AG10803 (cell line): ENCODE measurements around the gene ZC3H7A.

Experiments
- DNase-seq: peaks from one replicate; pipeline ENCODE4 v3.0.0; 2010; ENCODE audit warnings: low read depth
- H3K4me3 ChIP-seq: 2 replicates; pipeline ENCODE4 v1.5.1; 2011; ENCODE audit warnings: mild to moderate bottlenecking, low read length, control low read depth
- CTCF ChIP-seq: conservative IDR thresholded peaks from 2 replicates; pipeline ENCODE4 v1.5.1; 2011; ENCODE audit warnings: mild to moderate bottlenecking, low read length, control low read depth, inconsistent platforms

ZC3H7A gene

GRCh38 chr16:11731222-11731621, 65.8 kb downstream of the ZC3H7A start:
- TF ChIP-seq CTCF = no peak
- no peak for DNase-seq
- H3K4me3 ChIP-seq = no peak overlapping the region

GRCh38 chr16:11729787-11730186, 67.3 kb downstream of the ZC3H7A start:
- no peak overlapping the region for H3K4me3 ChIP-seq
- DNase-seq = no peak
- no peak for TF ChIP-seq CTCF

GRCh38 chr16:11727796-11728543, 69.1 kb downstream of the ZC3H7A start:
- no peak overlapping the region for H3K4me3 ChIP-seq
- no peak for DNase-seq
- no peak for TF ChIP-seq CTCF

- no peak for TF ChIP-seq CTCF
- DNase-seq = no peak
Observed at GRCh38 chr16:11726008-11726407, 71.0 kb downstream of the ZC3H7A start.

GRCh38 chr16:11725457-11725856, 71.6 kb downstream of the ZC3H7A start:
- DNase-seq = no peak
- TF ChIP-seq CTCF = no peak
- no peak overlapping the region for H3K4me3 ChIP-seq

More at GRCh38 chr16:11726008-11726407, 71.0 kb downstream of the ZC3H7A start:
- no peak overlapping the region for H3K4me3 ChIP-seq

GRCh38 chr16:11722468-11722808, 74.6 kb downstream of the ZC3H7A start:
- no peak overlapping the region for H3K4me3 ChIP-seq
- no peak for DNase-seq
- no peak for TF ChIP-seq CTCF

- no peak for DNase-seq
- H3K4me3 ChIP-seq = no peak overlapping the region
- no peak for TF ChIP-seq CTCF
Observed at GRCh38 chr16:11721781-11722467, 75.1 kb downstream of the ZC3H7A start.
